Panc1 (cell line): ENCODE results near the gene CBX4. TPM values are rescaled to one million over a fixed set of nuclear protein-coding genes. Genes with fewer than 3 reads are reported as not detected.
A peak's percentile ranks its signal among the peaks of the same experiment; 100 is the strongest.

Experiments
- ATAC-seq: fragments of 200-7000 bp; cut with Tn5 transposase; 2 replicates; pipeline ENCODE4 v1.9.1; 2020; ENCODE audit warnings: mild to moderate bottlenecking, moderate library complexity
- BruUV-seq: library from RNA; stranded (reverse); fragments of 400-500 nt; replicated peaks from 2 replicates; lab custom pipeline; 2021; lab: Mats Ljungman, UMichigan
- CTCF ChIA-PET: fragments of 300-600 bp; sonication (Branson Sonifier 250); formaldehyde crosslinking; loops from one replicate; lab custom pipeline; 2022; ENCODE audit warnings: antibody characterized with exemption; lab: Charles Lee
- POLR2A ChIA-PET: fragments of 300-600 bp; sonication (Branson Sonifier 250); formaldehyde crosslinking; loops from one replicate; lab custom pipeline; 2022; ENCODE audit warnings: antibody characterized with exemption; lab: Charles Lee
- DNase-seq: peaks from one replicate; pipeline ENCODE4 v3.0.0-alpha.2; 2010; ENCODE audit warnings: low read depth, low spot score
- H3K27ac ChIP-seq: 2 replicates; pipeline ENCODE4 v1.5.1; 2011; ENCODE audit warnings: mild to moderate bottlenecking, low read length, inconsistent platforms
- H3K27me3 ChIP-seq: fragments of 200-500 bp; sonication (Bioruptor generic); 2 replicates; pipeline ENCODE4 v1.6.0; 2014; ENCODE audit warnings: low read length, inconsistent platforms; ENCODE audit not compliant: control insufficient read depth, insufficient read depth
- H3K36me3 ChIP-seq: fragments of 200-500 bp; sonication (Bioruptor generic); 2 replicates; pipeline ENCODE4 v1.5.1; 2014; ENCODE audit warnings: inconsistent platforms, mild to moderate bottlenecking, low read length, moderate library complexity; ENCODE audit not compliant: control insufficient read depth, insufficient read depth
- H3K4me1 ChIP-seq: 2 replicates; pipeline ENCODE4 v1.5.1; 2011; ENCODE audit warnings: inconsistent platforms, mild to moderate bottlenecking, low read length, moderate library complexity; ENCODE audit not compliant: control insufficient read depth, insufficient read depth
- H3K4me3 ChIP-seq, 2 experiments: 2 replicates each; pipeline ENCODE4 v1.5.1; 2011 to 2012; ENCODE audit warnings: low read depth in 2 of 2, low read length in 2 of 2, mild to moderate bottlenecking in 2 of 2, inconsistent platforms in 1 of 2, moderate library complexity in 1 of 2
- H3K9me3 ChIP-seq: fragments of 200-500 bp; sonication (Bioruptor generic); 2 replicates; pipeline ENCODE4 v1.5.1; 2014; ENCODE audit warnings: low read depth, mild to moderate bottlenecking, inconsistent platforms, low read length, moderate library complexity; ENCODE audit not compliant: control insufficient read depth, insufficient read depth
- CTCF ChIP-seq: fragments of 450-650 bp; IDR thresholded peaks from 2 replicates; pipeline ENCODE4 v1.5.1; 2017; ENCODE audit warnings: mild to moderate bottlenecking
- POLR2AphosphoS5 ChIP-seq: IDR thresholded peaks from 2 replicates; pipeline ENCODE4 v1.6.1; 2012; ENCODE audit warnings: mild to moderate bottlenecking, low read depth, low read length, moderate library complexity
- REST ChIP-seq, 2 experiments: IDR thresholded peaks; 2 replicates each; pipeline ENCODE4 v1.6.1; 2011 to 2012; ENCODE audit warnings: low read depth in 2 of 2, control low read depth in 1 of 2, low read length in 1 of 2, mild to moderate bottlenecking in 1 of 2, moderate library complexity in 1 of 2; ENCODE audit not compliant: insufficient read depth in 1 of 2
- SIN3A ChIP-seq: IDR thresholded peaks from 2 replicates; pipeline ENCODE4 v1.6.1; 2012; ENCODE audit warnings: low read depth, mild to moderate bottlenecking, low read length, moderate library complexity, borderline replicate concordance; ENCODE audit not compliant: insufficient read depth
- TCF7L2 ChIP-seq: IDR thresholded peaks from 2 replicates; pipeline ENCODE4 v1.6.1; 2011; ENCODE audit warnings: mild to moderate bottlenecking, low read depth, low read length, inconsistent platforms
- in situ Hi-C: cut with HindIII; loops from 2 replicates; pipeline ENCODE4 v1.10.0; 2016; ENCODE audit warnings: low sequenced_read_pairs, low pct_unique_long_range_greater_than_20kb
- intact Hi-C: fragments of 100-400 bp; cut with micrococcal nuclease; formaldehyde crosslinking; loops from one replicate; pipeline ENCODE4 v1.10.0; 2022; ENCODE audit not compliant: unreplicated experiment
- total RNA-seq: library from RNA; stranded (reverse); gene quantifications from one replicate; pipeline ENCODE4 v1.2.1, GENCODE V29; 2021; ENCODE audit not compliant: unreplicated experiment

The CBX4 gene
- total RNA-seq, 1 experiment from 2014 or later: 48.6 TPM

- no peak overlapping the region for H3K27ac ChIP-seq
- no peak for TF ChIP-seq REST (IDR thresholded peaks at IDR 0.05; ENCODE audit: insufficient read depth in 1 of 2, low read depth in 2 of 2, low read length in 1 of 2)
- no peak for TF ChIP-seq TCF7L2
- TF ChIP-seq SIN3A: no peak
- TF ChIP-seq POLR2AphosphoS5: no peak
- TF ChIP-seq CTCF: no peak
- in situ Hi-C loops (loop anchor here (25.0 kb wide), 1 partner anchor 122 kb away; no protein-coding TSS in a partner anchor), intact Hi-C loops (no loop called here)
- BruUV-seq: no TSS peak
- H3K4me1 ChIP-seq: no peaks in the 10 kb centered on the region
- H3K4me3 ChIP-seq: no peak overlapping the region
- DNase-seq (no peak), ATAC-seq (peak; percentile 5; the same call in 1 of the 2 replicates)
- ChIA-PET POLR2A (interaction anchor here (0.6 kb wide), 1 partner anchor 10 kb away, joined by 3 read pairs; no protein-coding TSS in a partner anchor), CTCF (interaction anchor here (0.8 kb wide), 1 partner anchor 30 kb away, joined by 3 read pairs; no protein-coding TSS in a partner anchor)
- no peaks in the 10 kb centered on the region for H3K27me3 ChIP-seq
- no peaks in the 10 kb centered on the region for H3K9me3 ChIP-seq
- no peaks in the 10 kb centered on the region for H3K36me3 ChIP-seq
Observed at GRCh38 chr17:79865351-79866210, 26.3 kb upstream of the CBX4 start.

GRCh38 chr17:79864617-79865250, 25.5 kb upstream of the CBX4 start:
- Histone ChIP-seq H3K4me3 (no peak overlapping the region), H3K36me3 (no peaks in the 10 kb centered on the region), H3K9me3 (no peaks in the 10 kb centered on the region), H3K27ac (no peak overlapping the region), H3K4me1 (no peaks in the 10 kb centered on the region), H3K27me3 (no peaks in the 10 kb centered on the region)
- DNase-seq (no peak), ATAC-seq (no peak)
- no TSS peak for BruUV-seq
- in situ Hi-C loops (loop anchor here (25.0 kb wide), 1 partner anchor 123 kb away; no protein-coding TSS in a partner anchor), intact Hi-C loops (no loop called here)
- TF ChIP-seq POLR2AphosphoS5: no peak
- no peak for TF ChIP-seq TCF7L2
- TF ChIP-seq CTCF: no peak
- TF ChIP-seq REST (IDR thresholded peaks at IDR 0.05; ENCODE audit: insufficient read depth in 1 of 2, low read depth in 2 of 2, low read length in 1 of 2): no peak
- TF ChIP-seq SIN3A: no peak
- CTCF ChIA-PET: interaction anchor here (0.5 to 0.8 kb wide), 2 partner anchors 29 to 31 kb away, joined by 3 to 12 read pairs; no protein-coding TSS in a partner anchor
- POLR2A ChIA-PET: interaction anchor here (0.6 kb wide), 2 partner anchors 9 to 1099 kb away, joined by 3 to 9 read pairs; no protein-coding TSS in a partner anchor
